ENCODE results near the gene TEX13C.

DNA sequence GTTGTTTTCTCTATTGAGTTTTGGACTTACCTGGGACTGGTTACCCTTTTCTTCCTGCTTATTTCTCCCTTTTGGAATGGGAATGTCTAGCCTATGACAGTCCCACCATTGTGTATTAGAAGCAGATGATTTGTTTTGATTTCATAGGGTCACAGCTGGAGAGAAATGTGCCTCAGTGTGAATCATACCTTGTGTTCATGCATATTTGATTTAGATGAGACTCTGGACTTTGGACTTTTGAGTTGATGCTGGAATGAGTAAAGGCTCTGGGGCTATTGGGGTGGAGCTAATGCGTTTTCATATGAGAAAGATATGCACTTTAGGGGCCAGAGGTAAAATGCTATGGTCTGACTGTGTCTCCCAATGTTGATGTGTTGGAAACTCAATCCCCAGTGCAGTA is 30.5 kb upstream of the TEX13C start:
- TF ChIP-seq, protein P1, sequence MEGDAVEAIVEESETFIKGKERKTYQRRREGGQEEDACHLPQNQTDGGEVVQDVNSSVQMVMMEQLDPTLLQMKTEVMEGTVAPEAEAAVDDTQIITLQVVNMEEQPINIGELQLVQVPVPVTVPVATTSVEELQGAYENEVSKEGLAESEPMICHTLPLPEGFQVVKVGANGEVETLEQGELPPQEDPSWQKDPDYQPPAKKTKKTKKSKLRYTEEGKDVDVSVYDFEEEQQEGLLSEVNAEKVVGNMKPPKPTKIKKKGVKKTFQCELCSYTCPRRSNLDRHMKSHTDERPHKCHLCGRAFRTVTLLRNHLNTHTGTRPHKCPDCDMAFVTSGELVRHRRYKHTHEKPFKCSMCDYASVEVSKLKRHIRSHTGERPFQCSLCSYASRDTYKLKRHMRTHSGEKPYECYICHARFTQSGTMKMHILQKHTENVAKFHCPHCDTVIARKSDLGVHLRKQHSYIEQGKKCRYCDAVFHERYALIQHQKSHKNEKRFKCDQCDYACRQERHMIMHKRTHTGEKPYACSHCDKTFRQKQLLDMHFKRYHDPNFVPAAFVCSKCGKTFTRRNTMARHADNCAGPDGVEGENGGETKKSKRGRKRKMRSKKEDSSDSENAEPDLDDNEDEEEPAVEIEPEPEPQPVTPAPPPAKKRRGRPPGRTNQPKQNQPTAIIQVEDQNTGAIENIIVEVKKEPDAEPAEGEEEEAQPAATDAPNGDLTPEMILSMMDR (IDR thresholded peaks at IDR 0.05), result no peak
- TF ChIP-seq RFX5 (IDR thresholded peaks at IDR 0.05) (no peak), EP300 (IDR thresholded peaks at IDR 0.05) (no peak), CEBPB (IDR thresholded peaks at IDR 0.05) (no peak), POLR2A (IDR thresholded peaks at IDR 0.05; ENCODE audit: low read length) (no peak), ZFP36 (IDR thresholded peaks at IDR 0.05; ENCODE audit: borderline replicate concordance, partially characterized antibody) (no peak), ESRRA (IDR thresholded peaks at IDR 0.05; ENCODE audit: borderline replicate concordance, low read length) (no peak), NPAS2 (CRISPR knock-in tag; IDR thresholded peaks at IDR 0.05; ENCODE audit: borderline replicate concordance) (no peak), RAD21 (conservative IDR thresholded peaks at IDR 0.05 in 1 of 2, IDR thresholded peaks at IDR 0.05 in 1 of 2) (no peak), CHD4 (IDR thresholded peaks at IDR 0.05; ENCODE audit: borderline replicate concordance) (no peak), MAFK (IDR thresholded peaks at IDR 0.05; ENCODE audit: partially characterized antibody) (no peak)
- TF ChIP-seq, protein P2, sequence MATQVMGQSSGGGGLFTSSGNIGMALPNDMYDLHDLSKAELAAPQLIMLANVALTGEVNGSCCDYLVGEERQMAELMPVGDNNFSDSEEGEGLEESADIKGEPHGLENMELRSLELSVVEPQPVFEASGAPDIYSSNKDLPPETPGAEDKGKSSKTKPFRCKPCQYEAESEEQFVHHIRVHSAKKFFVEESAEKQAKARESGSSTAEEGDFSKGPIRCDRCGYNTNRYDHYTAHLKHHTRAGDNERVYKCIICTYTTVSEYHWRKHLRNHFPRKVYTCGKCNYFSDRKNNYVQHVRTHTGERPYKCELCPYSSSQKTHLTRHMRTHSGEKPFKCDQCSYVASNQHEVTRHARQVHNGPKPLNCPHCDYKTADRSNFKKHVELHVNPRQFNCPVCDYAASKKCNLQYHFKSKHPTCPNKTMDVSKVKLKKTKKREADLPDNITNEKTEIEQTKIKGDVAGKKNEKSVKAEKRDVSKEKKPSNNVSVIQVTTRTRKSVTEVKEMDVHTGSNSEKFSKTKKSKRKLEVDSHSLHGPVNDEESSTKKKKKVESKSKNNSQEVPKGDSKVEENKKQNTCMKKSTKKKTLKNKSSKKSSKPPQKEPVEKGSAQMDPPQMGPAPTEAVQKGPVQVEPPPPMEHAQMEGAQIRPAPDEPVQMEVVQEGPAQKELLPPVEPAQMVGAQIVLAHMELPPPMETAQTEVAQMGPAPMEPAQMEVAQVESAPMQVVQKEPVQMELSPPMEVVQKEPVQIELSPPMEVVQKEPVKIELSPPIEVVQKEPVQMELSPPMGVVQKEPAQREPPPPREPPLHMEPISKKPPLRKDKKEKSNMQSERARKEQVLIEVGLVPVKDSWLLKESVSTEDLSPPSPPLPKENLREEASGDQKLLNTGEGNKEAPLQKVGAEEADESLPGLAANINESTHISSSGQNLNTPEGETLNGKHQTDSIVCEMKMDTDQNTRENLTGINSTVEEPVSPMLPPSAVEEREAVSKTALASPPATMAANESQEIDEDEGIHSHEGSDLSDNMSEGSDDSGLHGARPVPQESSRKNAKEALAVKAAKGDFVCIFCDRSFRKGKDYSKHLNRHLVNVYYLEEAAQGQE (IDR thresholded peaks at IDR 0.05), result no peak
- TF ChIP-seq, protein P3, sequence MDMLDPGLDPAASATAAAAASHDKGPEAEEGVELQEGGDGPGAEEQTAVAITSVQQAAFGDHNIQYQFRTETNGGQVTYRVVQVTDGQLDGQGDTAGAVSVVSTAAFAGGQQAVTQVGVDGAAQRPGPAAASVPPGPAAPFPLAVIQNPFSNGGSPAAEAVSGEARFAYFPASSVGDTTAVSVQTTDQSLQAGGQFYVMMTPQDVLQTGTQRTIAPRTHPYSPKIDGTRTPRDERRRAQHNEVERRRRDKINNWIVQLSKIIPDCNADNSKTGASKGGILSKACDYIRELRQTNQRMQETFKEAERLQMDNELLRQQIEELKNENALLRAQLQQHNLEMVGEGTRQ (IDR thresholded peaks at IDR 0.05), result no peak
